A549 (cell line): ENCODE measurements around the gene TLCD3A. TPM values are rescaled to one million over a fixed set of nuclear protein-coding genes. Genes with fewer than 3 reads are reported as not detected.

ENCODE experiments used
- ATAC-seq, 2 experiments: fragments of 200-7000 bp in 1 of 2; fragments of >200 bp in 1 of 2; cut with Nextera tagmentation in 1 of 2; cut with Tn5 transposase in 1 of 2; 3 replicates each; pipeline versions ENCODE4 v1.8.0 to v1.9.1; 2018 to 2020; ENCODE audit warnings: mild to moderate bottlenecking in 1 of 2, moderate library complexity in 1 of 2
- CTCF ChIA-PET: fragments of 300-600 bp; sonication (Branson Sonifier 250); formaldehyde crosslinking; extraction: SDS; loops from one replicate; lab custom pipeline; 2021; ENCODE audit warnings: antibody characterized with exemption, inconsistent platforms; lab: Yijun Ruan, JAX
- POLR2A ChIA-PET: fragments of 350-600 bp; formaldehyde crosslinking; extraction: SDS; loops from one replicate; lab custom pipeline; 2021; ENCODE audit warnings: antibody characterized with exemption, inconsistent platforms; lab: Yijun Ruan, JAX
- DNase-seq, 2 experiments: peaks; one replicate each; pipeline versions ENCODE4 v3.0.0 to v3.0.0-alpha.2; 2011 to 2016; ENCODE audit warnings: low read depth in 1 of 2, low spot score in 1 of 2
- FAIRE-seq: peaks from 2 replicates; lab custom pipeline; 2011; peaks lifted over from hg19 to GRCh38; lab: Jason Lieb, UNC
- H3K27ac ChIP-seq, 2 experiments: fragments of >200 bp; sonication (Bioruptor Twin); formaldehyde crosslinking; 3 replicates each; pipeline ENCODE4 v1.5.1; 2016 to 2017
- H3K4me1 ChIP-seq: fragments of >200 bp; sonication (Bioruptor Twin); formaldehyde crosslinking; 3 replicates; pipeline ENCODE4 v1.6.1; 2016
- H3K4me2 ChIP-seq: fragments of >200 bp; sonication (Bioruptor Twin); formaldehyde crosslinking; 3 replicates; pipeline ENCODE4 v1.6.1; 2016
- H3K4me3 ChIP-seq: fragments of >200 bp; sonication (Bioruptor Twin); formaldehyde crosslinking; 3 replicates; pipeline ENCODE4 v1.5.1; 2016
- H3K9me3 ChIP-seq: fragments of >200 bp; sonication (Bioruptor Twin); formaldehyde crosslinking; 3 replicates; pipeline ENCODE4 v1.6.1; 2016
- BHLHE40 ChIP-seq: IDR thresholded peaks from 2 replicates; pipeline ENCODE4 v1.6.1; 2012; ENCODE audit warnings: low read depth, low read length, inconsistent platforms
- CBX2 ChIP-seq: fragments of 200-600 bp; sonication (generic); IDR thresholded peaks from 2 replicates; pipeline ENCODE4 v1.6.1; 2016; ENCODE audit warnings: low read depth, mild to moderate bottlenecking, borderline replicate concordance
- CEBPB ChIP-seq, 2 experiments: fragments of >200 bp in 1 of 2; sonication (Bioruptor Twin) in 1 of 2; formaldehyde crosslinking in 1 of 2; IDR thresholded peaks; 2 replicates each; pipeline ENCODE4 v1.6.1; 2012 to 2016
- CHD2 ChIP-seq: fragments of 150-350 bp; IDR thresholded peaks from 2 replicates; pipeline ENCODE4 v1.6.1; 2014; ENCODE audit warnings: low read length; ENCODE audit not compliant: partially characterized antibody
- CHD4 ChIP-seq: fragments of 200-600 bp; sonication (generic); IDR thresholded peaks from 2 replicates; pipeline ENCODE4 v1.6.1; 2016; ENCODE audit warnings: antibody characterized with exemption, mild to moderate bottlenecking, borderline replicate concordance
- EHF ChIP-seq: fragments of 250-450 bp; sonication (Bioruptor Pico); IDR thresholded peaks from 2 replicates; pipeline ENCODE4 v1.5.0; 2020; ENCODE audit warnings: mild to moderate bottlenecking
- EHMT2 ChIP-seq: fragments of 200-600 bp; sonication (generic); IDR thresholded peaks from 2 replicates; pipeline ENCODE4 v1.6.1; 2016; ENCODE audit warnings: antibody characterized with exemption, low read depth, mild to moderate bottlenecking, moderate library complexity
- ESRRA ChIP-seq: fragments of 150-350 bp; IDR thresholded peaks from 2 replicates; pipeline ENCODE4 v1.6.1; 2014; ENCODE audit warnings: mild to moderate bottlenecking, low read length, borderline replicate concordance
- FOSB ChIP-seq: fragments of 250-450 bp; sonication (Bioruptor Pico); IDR thresholded peaks from 2 replicates; pipeline ENCODE4 v1.5.0; 2020; ENCODE audit warnings: mild to moderate bottlenecking, moderate library complexity
- HES2 ChIP-seq: fragments of >200 bp; sonication (Bioruptor Twin); formaldehyde crosslinking; IDR thresholded peaks from 2 replicates; pipeline ENCODE4 v1.6.1; 2016
- HOXB13 ChIP-seq: fragments of 250-450 bp; sonication (Bioruptor Pico); IDR thresholded peaks from 2 replicates; pipeline ENCODE4 v1.5.0; 2020; ENCODE audit warnings: low read depth, mild to moderate bottlenecking, moderate library complexity
- HOXB5 ChIP-seq: fragments of 250-450 bp; sonication (Bioruptor Pico); IDR thresholded peaks from 2 replicates; pipeline ENCODE4 v1.5.0; 2020; ENCODE audit warnings: mild to moderate bottlenecking, moderate library complexity
- KDM5A ChIP-seq: fragments of 200-600 bp; sonication (generic); IDR thresholded peaks from 2 replicates; pipeline ENCODE4 v1.6.1; 2016; ENCODE audit warnings: antibody characterized with exemption, mild to moderate bottlenecking
- MAFK ChIP-seq: fragments of 450-650 bp; IDR thresholded peaks from 2 replicates; pipeline ENCODE4 v1.6.1; 2014; ENCODE audit not compliant: partially characterized antibody
- MAZ ChIP-seq: fragments of 150-350 bp; IDR thresholded peaks from 2 replicates; pipeline ENCODE4 v1.6.1; 2014; ENCODE audit warnings: antibody characterized with exemption, low read depth, low read length, borderline replicate concordance
- MYC ChIP-seq: IDR thresholded peaks from 2 replicates; pipeline ENCODE4 v1.6.1; 2012; ENCODE audit warnings: mild to moderate bottlenecking, inconsistent platforms, low read length, improper control_type of control experiment, borderline replicate concordance
- NPAS2 ChIP-seq: fragments of 250-450 bp; sonication (Bioruptor Pico); IDR thresholded peaks from 2 replicates; pipeline ENCODE4 v1.8.0; 2022; ENCODE audit warnings: mild to moderate bottlenecking, moderate library complexity, borderline replicate concordance
- NR3C1 ChIP-seq: fragments of >200 bp; sonication (Bioruptor Twin); formaldehyde crosslinking; IDR thresholded peaks from 3 replicates; pipeline ENCODE4 v1.6.1; 2017
- POLR2AphosphoS2 ChIP-seq: conservative IDR thresholded peaks from 2 replicates; pipeline ENCODE4 v1.6.1; 2012; ENCODE audit warnings: low read length, improper control_type of control experiment, inconsistent platforms
- SREBF2 ChIP-seq: fragments of 450-650 bp; IDR thresholded peaks from 2 replicates; pipeline ENCODE4 v1.6.1; 2014; ENCODE audit warnings: mild to moderate bottlenecking, moderate library complexity
- TFCP2L1 ChIP-seq: fragments of 250-450 bp; sonication (Bioruptor Pico); IDR thresholded peaks from 2 replicates; pipeline ENCODE4 v1.5.0; 2021; ENCODE audit warnings: mild to moderate bottlenecking
- TP53 ChIP-seq: fragments of 250-450 bp; sonication (Bioruptor Pico); IDR thresholded peaks from 2 replicates; pipeline ENCODE4 v1.5.0; 2021; ENCODE audit warnings: mild to moderate bottlenecking, moderate library complexity
- USF2 ChIP-seq: fragments of 450-650 bp; IDR thresholded peaks from 2 replicates; pipeline ENCODE4 v1.6.1; 2014; ENCODE audit warnings: antibody characterized with exemption
- ZFP36 ChIP-seq: fragments of 450-650 bp; IDR thresholded peaks from 2 replicates; pipeline ENCODE4 v1.6.1; 2014; ENCODE audit warnings: borderline replicate concordance; ENCODE audit not compliant: partially characterized antibody
- WGBS: methylation state at CpG from one replicate; pipeline ENCODE4 v1.1.6; 2017; ENCODE audit errors: missing lambda C conversion rate; 5-methylcytosine and 5-hydroxymethylcytosine counted together
- polyA plus RNA-seq, 4 experiments: library from polyadenylated mRNA; depleted of rRNA in 3 of 4; stranded (reverse); fragments of >200 nt; fragmentation: RNase III in 1 of 4; extraction: RNeasy Plus Mini Kit Qiagen cat#74134 plus additional on column Dnase treatment in 1 of 4; gene quantifications; 2 replicates in 3 of 4; 3 replicates in 1 of 4; pipeline ENCODE4 v1.2.3, GENCODE V29; 2011 to 2017
- TF ChIP-seq, protein P1 (sequence below): fragments of >200 bp; sonication (Bioruptor Twin); formaldehyde crosslinking; IDR thresholded peaks from 3 replicates; pipeline ENCODE4 v1.6.1; 2016
- TF ChIP-seq, protein P2 (sequence below): fragments of 200-600 bp; sonication (generic); IDR thresholded peaks from 2 replicates; pipeline ENCODE4 v1.6.1; 2016; ENCODE audit warnings: antibody characterized with exemption, mild to moderate bottlenecking, moderate library complexity
- TF ChIP-seq, protein P3 (sequence below): fragments of 250-450 bp; sonication (Bioruptor Pico); IDR thresholded peaks from 2 replicates; pipeline ENCODE4 v1.5.0; 2020; ENCODE audit warnings: low read depth, mild to moderate bottlenecking, moderate library complexity

Gene TLCD3A
- polyA plus RNA-seq, 2 of the 4 experiments (the other 2 are of a cell fraction), result 29.5 to 31.5 TPM

DNA sequence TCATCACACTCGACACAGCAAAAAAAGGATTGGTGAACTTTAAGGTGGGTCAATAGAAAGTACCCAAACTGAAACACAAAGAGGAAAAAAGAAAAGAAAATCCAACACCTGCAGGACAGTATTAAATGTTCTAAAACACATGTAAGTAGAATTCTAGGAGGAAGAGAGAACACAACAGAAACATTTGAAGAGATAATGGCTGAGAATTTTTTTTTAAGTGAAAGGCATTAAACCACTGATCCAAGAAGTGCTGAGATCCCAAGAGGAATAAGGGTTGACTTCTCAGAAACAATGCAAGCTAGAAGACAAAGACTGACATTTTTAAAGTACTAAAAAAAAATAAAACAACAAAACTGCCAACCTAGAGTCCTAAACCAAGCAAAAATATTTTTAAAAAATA is 49.4 kb upstream of the TLCD3A start:
- Histone ChIP-seq H3K4me1 (peaks cover 7% of the 10 kb centered on the region; the same call in 1 of the 3 replicates), H3K4me3 (no peak overlapping the region), H3K9me3 (no peaks in the 10 kb centered on the region), H3K27ac (no peak overlapping the region), H3K4me2 (no peak overlapping the region)
- ChIA-PET POLR2A (no interaction called here), CTCF (interaction anchor here (9.6 kb wide), 1 partner anchor 17 kb away, joined by 86 read pairs; no protein-coding TSS in a partner anchor)
- TF ChIP-seq SREBF2, result no peak
- no peak for TF ChIP-seq NR3C1
- TF ChIP-seq KDM5A, result no peak
- TF ChIP-seq HOXB5 (CRISPR knock-in tag), result no peak
- TF ChIP-seq CBX2, result no peak
- TF ChIP-seq TP53, result no peak
- TF ChIP-seq NPAS2, result no peak
- no peak for TF ChIP-seq MAFK
- TF ChIP-seq HOXB13 (CRISPR knock-in tag), result no peak
- TF ChIP-seq CHD4, result no peak
- TF ChIP-seq CEBPB (IDR thresholded peaks at IDR 0.05), result no peak
- TF ChIP-seq USF2, result no peak
- TF ChIP-seq HES2, result no peak
- TF ChIP-seq, protein P1, sequence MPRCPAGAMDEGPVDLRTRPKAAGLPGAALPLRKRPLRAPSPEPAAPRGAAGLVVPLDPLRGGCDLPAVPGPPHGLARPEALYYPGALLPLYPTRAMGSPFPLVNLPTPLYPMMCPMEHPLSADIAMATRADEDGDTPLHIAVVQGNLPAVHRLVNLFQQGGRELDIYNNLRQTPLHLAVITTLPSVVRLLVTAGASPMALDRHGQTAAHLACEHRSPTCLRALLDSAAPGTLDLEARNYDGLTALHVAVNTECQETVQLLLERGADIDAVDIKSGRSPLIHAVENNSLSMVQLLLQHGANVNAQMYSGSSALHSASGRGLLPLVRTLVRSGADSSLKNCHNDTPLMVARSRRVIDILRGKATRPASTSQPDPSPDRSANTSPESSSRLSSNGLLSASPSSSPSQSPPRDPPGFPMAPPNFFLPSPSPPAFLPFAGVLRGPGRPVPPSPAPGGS, result no peak
- FAIRE-seq (no peak), DNase-seq (no peak), ATAC-seq (no peak)
- 95% methylated on average over 1 of the region's 1 CpG for WGBS

DNA sequence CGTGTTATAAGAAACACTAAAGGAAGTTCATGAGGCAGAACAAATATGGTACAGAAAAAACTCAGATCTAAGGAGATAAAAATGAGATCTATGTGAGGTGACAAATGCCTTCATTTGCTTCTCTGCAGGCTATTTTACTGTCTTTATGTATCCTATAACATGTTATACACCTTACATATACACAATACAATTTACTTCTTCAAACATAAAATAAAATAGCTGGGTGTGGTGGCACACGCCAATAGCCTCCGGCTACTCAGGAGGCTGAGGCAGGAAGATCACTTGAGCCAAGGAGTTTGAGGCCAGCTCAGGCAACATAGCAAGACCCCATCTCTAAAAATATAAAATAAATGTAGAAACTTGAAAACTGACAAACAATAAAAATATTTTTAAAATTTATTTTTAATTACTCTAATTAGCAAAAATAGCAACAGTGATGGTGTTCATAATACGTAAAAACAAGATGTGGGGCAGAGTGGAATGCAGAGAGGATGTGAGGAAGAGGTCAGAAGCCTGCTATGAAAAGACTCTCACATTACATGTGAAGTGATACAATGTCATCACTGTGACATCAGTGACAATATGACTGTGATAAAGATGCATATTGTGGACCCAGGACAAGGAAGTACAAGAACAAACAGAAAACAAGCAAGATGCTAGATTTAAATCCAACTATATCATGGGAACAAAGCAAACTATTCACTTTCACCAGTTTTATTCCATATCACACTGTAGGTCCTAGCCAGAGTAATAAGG is 48.7 kb upstream of the TLCD3A start:
- no peak overlapping the region for H3K4me2 ChIP-seq
- peaks cover 7% of the 10 kb centered on the region; the same call in 1 of the 3 replicates for H3K4me1 ChIP-seq
- POLR2A ChIA-PET, result no interaction called here
- CTCF ChIA-PET, result interaction anchor here (1.6 to 9.6 kb wide), 2 partner anchors 16 to 271 kb away, joined by 7 to 86 read pairs; no protein-coding TSS in a partner anchor
- no peak for TF ChIP-seq ZFP36
- no peak for TF ChIP-seq NPAS2
- TF ChIP-seq CHD2, result no peak
- no peak for TF ChIP-seq HES2
- TF ChIP-seq, protein P2, sequence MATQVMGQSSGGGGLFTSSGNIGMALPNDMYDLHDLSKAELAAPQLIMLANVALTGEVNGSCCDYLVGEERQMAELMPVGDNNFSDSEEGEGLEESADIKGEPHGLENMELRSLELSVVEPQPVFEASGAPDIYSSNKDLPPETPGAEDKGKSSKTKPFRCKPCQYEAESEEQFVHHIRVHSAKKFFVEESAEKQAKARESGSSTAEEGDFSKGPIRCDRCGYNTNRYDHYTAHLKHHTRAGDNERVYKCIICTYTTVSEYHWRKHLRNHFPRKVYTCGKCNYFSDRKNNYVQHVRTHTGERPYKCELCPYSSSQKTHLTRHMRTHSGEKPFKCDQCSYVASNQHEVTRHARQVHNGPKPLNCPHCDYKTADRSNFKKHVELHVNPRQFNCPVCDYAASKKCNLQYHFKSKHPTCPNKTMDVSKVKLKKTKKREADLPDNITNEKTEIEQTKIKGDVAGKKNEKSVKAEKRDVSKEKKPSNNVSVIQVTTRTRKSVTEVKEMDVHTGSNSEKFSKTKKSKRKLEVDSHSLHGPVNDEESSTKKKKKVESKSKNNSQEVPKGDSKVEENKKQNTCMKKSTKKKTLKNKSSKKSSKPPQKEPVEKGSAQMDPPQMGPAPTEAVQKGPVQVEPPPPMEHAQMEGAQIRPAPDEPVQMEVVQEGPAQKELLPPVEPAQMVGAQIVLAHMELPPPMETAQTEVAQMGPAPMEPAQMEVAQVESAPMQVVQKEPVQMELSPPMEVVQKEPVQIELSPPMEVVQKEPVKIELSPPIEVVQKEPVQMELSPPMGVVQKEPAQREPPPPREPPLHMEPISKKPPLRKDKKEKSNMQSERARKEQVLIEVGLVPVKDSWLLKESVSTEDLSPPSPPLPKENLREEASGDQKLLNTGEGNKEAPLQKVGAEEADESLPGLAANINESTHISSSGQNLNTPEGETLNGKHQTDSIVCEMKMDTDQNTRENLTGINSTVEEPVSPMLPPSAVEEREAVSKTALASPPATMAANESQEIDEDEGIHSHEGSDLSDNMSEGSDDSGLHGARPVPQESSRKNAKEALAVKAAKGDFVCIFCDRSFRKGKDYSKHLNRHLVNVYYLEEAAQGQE, result no peak
- TF ChIP-seq ESRRA, result no peak
- TF ChIP-seq USF2, result no peak
- no peak for TF ChIP-seq MYC
- no peak for TF ChIP-seq EHMT2
- TF ChIP-seq, protein P3, sequence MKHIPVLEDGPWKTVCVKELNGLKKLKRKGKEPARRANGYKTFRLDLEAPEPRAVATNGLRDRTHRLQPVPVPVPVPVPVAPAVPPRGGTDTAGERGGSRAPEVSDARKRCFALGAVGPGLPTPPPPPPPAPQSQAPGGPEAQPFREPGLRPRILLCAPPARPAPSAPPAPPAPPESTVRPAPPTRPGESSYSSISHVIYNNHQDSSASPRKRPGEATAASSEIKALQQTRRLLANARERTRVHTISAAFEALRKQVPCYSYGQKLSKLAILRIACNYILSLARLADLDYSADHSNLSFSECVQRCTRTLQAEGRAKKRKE, result no peak
- TF ChIP-seq MAZ, result no peak
- no peak for TF ChIP-seq EHF (CRISPR knock-in tag)
- TF ChIP-seq TFCP2L1 (CRISPR knock-in tag), result no peak
- TF ChIP-seq, protein P1, result no peak
- TF ChIP-seq POLR2AphosphoS2, result no peak
- no peak for TF ChIP-seq FOSB (CRISPR knock-in tag)
- no peak for TF ChIP-seq BHLHE40
- WGBS, result 87% methylated on average over 4 of the region's 4 CpGs
- no peak for FAIRE-seq
- no peaks in the 10 kb centered on the region for H3K9me3 ChIP-seq
- no peak for ATAC-seq
- no peak overlapping the region for H3K27ac ChIP-seq
- no peak overlapping the region for H3K4me3 ChIP-seq
- peak in 1 of 2 experiments; percentile 20 for DNase-seq
